Neural cell (in vitro differentiated cells): ENCODE data around the gene CCDC28A.

Experiments used
- CTCF ChIP-seq: fragments of 450-650 bp; IDR thresholded peaks from 2 replicates; pipeline ENCODE4 v1.5.1; 2014; ENCODE audit warnings: antibody characterized with exemption, mild to moderate bottlenecking, moderate library complexity; ENCODE audit not compliant: poor library complexity, severe bottlenecking
- EP300 ChIP-seq: fragments of 450-650 bp; conservative IDR thresholded peaks from 2 replicates; pipeline ENCODE4 v1.6.1; 2014; ENCODE audit warnings: antibody characterized with exemption, mild to moderate bottlenecking, moderate library complexity; ENCODE audit not compliant: poor library complexity, severe bottlenecking
- EZH2 ChIP-seq: fragments of 200-600, 300-800 bp; shearing (Covaris generic), sonication (generic); IDR thresholded peaks from 2 replicates; pipeline ENCODE4 v1.6.1; 2014; ENCODE audit warnings: antibody characterized with exemption, low read length, borderline replicate concordance, mild to moderate bottlenecking; ENCODE audit not compliant: insufficient read depth, poor library complexity, severe bottlenecking
- MXI1 ChIP-seq: fragments of 450-650 bp; conservative IDR thresholded peaks from 2 replicates; pipeline ENCODE4 v1.6.1; 2014; ENCODE audit warnings: antibody characterized with exemption, mild to moderate bottlenecking; ENCODE audit not compliant: poor library complexity, severe bottlenecking
- RAD21 ChIP-seq: fragments of 450-650 bp; conservative IDR thresholded peaks from 2 replicates; pipeline ENCODE4 v1.6.1; 2014; ENCODE audit warnings: antibody characterized with exemption, mild to moderate bottlenecking, moderate library complexity
- REST ChIP-seq: IDR thresholded peaks from 2 replicates; pipeline ENCODE4 v1.6.1; 2012; ENCODE audit warnings: borderline replicate concordance

- TF ChIP-seq EZH2 (no peak), CTCF (no peak), EP300 (no peak), MXI1 (no peak), RAD21 (no peak), REST (no peak)
Observed at GRCh38 chr6:138757136-138757535, 16.4 kb upstream of the CCDC28A start.
